GM19035 (cell line): Measurements from ENCODE around the gene SORCS2.

Experiments
- ATAC-seq: cut with Tn5 transposase; IDR thresholded peaks from one replicate; pipeline ENCODE4 v1.9.1; 2021; ENCODE audit not compliant: unreplicated experiment

The SORCS2 gene

DNA sequence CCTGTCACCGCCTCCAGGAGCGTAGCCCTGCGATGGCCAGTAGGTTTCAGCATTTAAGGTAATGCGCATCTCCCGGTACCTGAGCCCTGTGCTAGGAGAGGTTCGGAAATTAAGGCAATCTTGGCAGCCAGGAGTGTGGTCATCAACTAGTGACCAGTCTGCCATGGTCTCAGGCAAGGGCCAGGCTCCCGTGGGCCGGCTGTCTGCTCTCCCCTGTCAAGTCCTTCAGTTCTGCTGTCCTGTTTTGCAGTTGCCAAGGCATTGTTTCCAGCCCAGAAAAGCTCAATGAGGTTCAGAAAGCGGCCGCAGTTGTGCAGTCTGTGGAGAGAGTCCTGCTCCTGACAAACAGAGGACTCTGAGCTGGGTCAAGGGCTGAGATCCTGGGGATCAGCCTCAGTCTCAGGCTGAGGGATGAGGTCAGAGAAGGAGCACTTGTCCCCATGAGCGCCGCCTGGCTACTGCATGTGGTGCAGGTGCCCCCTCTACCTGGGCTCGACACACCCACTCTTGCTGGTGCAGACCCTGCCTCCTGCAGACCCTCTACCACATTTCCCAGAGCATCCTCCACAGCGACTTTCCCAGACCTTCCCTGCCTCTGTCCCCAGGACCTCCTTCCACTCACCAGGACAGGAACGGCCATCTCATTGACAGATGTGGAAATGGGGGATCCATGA lies 295.8 kb downstream of the SORCS2 start:
- ATAC-seq: no peak

DNA sequence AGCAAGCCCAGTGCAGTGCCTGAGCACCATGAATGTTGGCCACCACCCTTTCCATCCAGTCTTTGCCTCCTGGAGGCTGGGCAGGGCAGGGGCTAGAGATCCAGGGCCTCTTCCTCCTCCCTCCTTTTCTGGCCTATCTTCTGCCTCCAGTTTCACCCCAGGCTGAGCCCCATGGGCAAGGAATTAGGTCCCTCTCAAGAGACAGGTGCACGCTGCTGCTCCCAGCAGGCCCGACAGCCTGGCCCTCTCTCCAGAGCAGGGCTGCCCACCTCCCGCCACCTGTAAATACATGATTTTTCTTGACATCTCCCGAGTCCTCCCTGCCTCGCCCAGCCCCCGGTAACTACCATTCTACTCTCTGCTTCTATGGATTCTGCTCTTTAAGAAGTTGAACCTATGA lies 299.6 kb downstream of the SORCS2 start:
- ATAC-seq: no peak

DNA sequence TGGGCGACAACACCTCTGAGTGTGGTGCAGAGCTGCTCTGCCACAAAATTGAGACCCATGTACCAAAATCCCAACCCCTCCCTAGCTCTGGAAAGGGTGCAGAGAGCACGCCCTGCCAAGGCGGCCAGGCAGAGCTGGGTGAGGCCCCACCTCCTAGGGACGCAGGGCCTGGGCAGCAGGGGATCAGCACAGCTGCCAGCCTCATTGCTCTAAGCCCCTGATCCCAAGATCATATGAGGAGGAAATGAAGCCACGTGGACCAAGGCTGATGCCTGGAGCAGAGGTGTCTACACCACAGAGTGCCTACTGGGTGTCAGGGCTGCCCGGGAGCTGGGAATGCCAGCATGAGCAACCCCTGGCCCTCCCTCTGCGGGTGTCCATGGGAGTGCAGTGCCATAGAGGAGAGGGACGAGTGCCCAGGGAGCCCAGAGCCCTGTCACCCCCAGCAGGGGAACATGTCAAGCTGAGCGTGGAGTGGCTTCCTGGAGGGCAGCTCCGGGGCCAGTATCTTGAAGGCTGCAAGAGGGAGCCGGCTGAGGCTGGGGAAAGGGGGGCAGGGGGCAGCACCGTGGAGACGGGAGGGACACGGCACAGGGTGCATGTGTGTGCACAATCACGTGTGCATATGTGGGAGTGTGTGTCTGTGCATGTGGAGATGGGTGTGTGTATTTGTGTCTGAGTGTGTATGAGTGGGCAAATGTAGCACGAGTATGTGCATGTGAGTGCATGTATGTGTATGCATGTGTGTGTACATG lies 306.3 kb downstream of the SORCS2 start:
- no peak for ATAC-seq

DNA sequence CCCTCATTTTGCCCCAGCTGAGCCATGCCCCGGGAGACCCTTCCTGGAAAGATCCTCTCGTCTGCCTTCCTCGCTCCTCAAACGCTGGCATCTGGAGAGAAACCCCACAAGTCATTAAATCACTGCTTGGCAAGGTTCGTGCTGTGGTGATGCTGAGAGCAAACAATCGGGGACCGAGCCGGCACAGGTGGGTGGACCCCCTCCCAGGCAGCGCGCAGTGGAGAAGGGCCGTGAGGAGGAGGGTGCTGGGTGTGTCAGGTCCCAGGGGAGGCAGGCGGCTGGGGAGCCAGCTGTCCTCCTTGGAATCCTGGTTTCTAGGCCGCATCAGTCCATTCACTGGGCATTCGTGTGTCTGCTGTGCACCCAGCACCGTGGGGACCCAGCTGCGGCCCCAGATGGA lies 307.3 kb downstream of the SORCS2 start:
- ATAC-seq: no peak

DNA sequence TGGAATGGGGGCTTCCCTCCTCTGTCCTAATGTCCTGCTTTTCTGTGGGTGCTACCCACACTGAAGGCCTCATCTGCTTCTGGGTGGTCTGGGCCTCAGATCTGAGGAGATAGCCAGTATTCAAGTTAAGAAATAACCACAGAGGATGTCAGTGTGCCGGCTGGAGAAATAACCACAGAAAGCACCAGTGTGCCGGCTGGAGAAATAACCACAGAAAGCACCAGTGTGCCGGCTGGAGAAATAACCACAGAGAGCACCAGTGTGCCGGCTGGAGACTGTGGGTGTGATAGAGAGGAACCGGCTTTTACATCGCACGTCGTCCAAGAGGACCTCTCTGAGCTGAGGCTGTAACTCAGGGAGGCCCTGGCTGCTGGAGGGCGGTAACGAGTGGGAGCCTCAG lies 308.1 kb downstream of the SORCS2 start:
- ATAC-seq: no peak

DNA sequence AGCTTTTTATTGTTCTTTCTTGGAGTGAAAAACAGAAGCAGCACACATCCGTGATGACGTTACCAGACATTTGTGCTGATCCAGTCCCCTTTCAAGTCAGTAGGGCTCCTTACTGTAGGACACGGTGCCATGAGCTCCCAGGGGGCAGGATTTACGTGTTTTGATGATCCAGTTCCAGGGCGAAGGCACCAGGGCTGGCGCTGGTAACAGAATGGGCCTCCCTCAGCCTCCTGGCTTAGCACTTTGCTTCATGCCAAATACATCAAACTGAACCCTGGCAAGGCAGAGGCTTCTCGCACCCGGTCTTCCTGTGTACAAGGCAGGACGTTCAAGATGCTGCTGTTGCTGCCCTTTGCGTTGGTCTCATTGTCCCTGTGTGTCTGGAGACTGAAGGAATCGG lies 309.0 kb downstream of the SORCS2 start:
- no peak for ATAC-seq

DNA sequence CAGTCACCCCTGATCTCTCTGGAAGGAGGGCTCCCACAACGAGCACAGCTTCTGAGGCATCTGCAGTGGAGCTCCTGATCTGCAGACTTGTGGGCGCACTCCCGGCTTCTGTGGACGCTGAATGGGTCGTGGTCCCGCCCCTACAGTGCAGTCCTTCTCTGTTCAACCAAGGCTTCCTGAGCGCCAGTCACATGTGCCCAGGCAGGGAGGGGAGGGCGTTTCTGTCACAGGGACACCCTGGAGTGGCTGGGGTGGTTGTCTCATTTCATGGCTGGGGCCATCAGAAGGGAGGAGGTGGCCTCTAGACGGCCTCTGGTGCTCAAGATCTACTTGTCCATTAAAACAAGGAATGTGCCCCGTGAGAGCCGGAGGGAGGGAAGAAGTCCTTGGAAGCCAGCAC lies 309.5 kb downstream of the SORCS2 start:
- ATAC-seq: no peak

DNA sequence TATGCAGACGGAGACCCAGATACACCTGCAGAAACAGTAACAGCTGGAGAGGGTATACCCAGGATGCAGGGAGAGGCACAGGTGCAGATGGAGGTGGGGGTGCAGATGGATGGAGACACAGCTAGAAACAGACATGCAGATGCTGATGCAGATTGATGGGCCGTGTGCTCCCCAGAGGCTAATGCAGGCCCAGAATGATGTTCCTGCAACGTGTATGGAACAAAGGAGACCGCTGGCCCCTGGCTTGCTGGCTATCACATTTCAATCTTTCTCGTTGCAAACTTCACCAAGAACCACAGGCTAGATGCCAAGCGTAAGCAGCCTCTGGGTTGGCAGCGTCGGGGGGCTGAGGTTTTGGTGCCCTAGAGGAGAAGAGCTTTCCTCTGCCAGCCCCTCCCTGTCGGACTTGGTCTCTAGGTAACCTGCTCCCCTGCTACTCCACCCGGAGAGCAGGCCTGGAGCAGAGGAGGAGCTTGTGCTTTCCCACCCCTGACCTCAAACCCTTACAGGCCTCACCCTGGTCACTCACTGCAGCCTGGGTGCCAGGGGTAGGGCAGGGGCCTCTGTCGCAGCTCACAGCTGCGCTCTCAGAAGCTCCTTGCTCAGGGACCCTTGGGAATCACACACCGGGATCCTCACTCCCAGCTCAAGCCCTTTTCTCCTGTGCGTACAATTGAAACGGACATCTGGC lies 311.4 kb downstream of the SORCS2 start:
- no peak for ATAC-seq

DNA sequence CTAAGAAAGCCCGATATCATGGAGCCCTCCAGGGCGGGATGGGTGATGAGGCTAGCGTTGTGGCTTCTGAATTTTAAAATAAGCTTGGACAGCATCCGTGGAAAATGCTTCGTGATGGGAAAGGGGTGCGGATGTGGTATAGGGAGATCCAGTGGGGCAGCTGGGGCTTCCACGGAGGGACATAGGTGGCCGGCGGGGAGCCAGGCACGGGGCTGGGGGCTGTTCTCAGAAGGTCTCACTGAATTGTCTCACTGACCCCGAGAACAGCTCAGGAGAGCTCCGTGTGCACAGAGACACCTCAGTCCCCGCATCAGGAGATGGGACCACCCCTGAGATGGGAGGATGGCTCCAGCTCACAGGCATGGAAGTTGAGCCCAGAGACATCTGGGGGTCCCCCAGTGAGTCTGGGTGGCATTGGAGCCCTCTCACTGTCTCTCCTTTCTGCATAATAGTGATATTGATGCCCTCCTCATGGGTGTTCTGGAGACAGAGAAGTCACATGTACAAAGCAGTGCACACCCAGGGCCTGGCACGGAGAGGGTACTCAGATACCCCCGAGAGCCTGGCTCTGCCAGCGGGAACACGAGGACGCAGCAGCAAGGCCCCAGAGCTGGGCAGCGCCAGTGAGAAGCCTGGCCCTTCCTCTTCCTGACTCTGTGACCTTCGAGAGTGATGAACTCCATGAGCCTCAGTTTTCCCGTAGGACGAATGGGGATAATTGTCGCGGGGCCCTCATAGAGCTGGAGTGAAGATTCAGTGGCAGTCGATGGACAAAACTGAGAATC lies 313.0 kb downstream of the SORCS2 start:
- no peak for ATAC-seq

DNA sequence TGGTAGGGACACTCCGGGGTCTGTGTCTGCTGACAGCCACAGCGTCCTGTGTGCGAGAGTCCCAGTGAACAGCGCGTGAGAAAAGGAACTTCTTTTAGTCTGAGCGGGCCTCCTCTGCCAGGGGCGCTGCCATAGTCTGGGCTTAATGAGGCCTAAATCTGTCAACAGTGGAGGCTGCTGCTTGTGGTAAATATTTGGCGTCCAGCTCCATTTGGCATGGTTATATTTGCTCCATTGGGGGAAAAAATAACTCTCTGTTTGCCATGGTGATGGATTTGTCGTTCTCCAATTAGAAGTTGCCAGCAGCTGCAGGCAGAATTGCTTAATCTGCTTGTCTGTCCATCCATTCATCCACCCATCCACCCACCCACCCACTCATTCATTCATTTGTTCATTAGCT lies 313.8 kb downstream of the SORCS2 start:
- ATAC-seq: no peak

DNA sequence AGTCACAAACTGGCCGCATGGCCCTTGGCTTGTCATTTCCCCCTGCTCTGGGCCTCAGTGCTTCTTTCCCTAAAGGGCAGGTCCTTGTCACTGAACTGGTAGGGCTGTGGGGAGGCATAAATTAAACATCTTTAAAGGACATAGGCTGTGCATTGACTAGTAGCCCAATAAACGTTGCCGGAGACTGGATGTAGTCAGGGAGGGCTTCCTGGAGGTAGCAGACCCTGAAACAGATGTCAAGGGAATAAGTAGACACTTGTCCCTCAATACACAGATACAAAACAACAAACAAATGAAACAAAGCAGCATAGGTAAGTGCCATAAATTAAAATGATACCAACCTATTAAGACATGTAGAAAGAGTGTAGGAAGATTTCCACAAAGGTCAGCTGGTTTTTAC lies 314.2 kb downstream of the SORCS2 start:
- no peak for ATAC-seq

DNA sequence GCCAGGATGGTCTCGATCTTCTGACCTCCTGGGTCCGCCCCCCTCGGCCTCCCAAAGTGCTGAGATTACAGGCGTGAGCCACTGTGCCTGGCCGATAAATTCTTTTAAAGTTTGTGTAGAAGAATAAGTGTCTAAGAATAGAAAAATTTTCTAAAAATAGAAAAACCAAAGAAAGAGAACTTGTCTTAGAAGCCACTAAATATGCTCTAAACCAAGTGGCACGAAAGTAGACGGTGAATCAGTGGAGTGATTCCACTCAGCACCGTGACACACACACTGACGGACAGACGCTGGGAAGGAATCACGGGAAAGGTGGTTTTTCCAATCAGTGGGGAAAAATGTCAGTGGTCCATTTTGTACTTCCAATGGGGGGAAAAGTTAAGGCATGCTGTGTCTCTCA lies 315.0 kb downstream of the SORCS2 start:
- ATAC-seq: no peak

DNA sequence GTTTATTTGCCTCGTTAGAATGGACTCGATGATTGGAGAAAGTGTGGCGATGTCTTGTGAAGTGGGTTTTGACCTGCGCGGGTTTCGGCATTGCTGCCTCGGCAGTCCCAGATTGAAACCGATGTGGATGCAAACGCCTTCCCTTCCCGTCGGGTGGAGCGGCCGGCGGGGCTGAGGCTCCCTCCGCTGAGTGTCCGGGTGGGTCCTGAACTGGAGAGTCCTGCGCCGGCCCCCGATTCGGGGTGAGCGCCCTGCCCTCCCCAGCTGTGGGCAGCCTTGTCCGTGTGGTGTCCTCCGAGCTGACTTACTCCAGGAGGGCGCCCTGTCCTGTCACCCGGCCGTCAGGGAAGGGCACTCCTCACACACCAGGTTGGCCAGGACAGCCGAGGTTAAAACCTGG lies 317.7 kb downstream of the SORCS2 start:
- no peak for ATAC-seq

DNA sequence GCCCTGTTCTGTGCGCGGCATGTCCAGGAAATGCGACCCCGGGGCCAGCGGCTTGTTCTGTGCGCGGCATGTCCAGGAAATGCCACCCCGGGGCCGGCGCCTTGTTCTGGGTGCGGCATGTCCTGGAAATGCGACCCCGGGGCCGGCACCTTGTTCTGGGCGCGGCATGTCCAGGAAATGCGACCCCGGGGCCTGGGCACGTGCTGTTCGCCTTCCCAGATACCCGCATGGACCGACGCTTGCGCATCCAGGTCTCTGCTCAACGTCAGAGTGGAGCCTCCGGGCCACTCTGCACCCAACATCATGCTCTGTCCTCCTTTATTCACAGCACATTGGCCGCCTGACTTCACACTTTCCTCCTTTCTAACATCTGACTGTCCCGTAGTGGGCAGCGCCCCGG lies 318.2 kb downstream of the SORCS2 start:
- no peak for ATAC-seq

DNA sequence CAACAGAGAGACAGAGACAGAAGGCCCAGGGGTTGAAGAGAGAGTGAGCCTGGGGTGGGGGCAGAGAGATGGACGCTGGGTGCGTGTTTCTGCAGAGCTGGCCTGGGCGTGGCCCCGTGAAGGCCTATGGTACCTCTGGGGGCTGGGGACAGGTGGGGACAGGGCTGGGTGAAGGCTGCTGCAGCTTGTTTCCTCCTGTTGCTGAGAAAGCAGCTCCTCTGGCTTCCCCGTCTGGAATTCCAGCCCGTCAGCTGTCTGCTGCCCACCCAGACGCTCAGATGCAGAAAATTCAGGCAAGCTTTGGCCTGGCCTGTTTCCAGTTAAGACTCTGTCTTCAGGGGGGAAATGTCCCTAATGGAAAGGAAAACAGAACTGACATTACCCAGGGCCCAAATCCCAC lies 319.2 kb downstream of the SORCS2 start:
- no peak for ATAC-seq

DNA sequence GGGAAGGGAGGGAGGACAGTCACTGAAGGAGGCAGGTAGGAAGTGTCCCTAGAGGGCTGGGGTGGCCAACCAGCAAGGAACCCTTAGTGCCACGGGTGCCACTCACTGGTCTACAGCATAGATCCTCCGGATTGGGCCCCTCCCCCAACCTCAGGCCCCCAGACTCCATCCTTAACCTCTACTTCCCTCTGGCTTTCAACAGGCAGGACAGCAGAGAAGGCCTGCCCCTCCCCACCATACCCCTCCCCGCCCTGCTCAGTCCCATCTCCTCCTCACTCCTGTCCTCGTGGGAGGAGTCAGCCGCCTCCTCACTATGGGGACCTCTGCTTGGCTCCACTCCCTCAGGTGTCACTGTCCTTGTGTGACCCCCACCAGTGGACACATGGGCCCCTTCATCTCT lies 320.1 kb downstream of the SORCS2 start:
- ATAC-seq: no peak

DNA sequence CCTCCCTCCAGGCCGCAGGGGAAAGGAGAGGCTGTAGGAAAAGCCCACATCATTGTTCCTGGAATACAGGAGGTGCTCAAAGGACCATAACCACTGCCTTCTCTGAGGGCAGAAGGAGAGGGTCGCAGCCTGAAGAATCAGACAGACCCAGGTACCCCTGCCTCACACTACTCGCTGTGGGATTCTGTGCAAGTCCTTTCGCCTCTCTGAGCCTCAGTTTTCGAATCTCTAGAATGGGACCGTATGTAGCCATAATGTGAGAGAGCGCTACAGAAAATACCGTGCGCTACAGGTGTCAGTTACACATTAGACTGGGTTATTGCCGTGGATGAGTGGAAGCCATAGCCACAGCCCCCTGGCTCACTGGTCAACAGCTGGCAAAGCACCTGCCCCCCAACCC lies 320.6 kb downstream of the SORCS2 start:
- ATAC-seq: no peak

DNA sequence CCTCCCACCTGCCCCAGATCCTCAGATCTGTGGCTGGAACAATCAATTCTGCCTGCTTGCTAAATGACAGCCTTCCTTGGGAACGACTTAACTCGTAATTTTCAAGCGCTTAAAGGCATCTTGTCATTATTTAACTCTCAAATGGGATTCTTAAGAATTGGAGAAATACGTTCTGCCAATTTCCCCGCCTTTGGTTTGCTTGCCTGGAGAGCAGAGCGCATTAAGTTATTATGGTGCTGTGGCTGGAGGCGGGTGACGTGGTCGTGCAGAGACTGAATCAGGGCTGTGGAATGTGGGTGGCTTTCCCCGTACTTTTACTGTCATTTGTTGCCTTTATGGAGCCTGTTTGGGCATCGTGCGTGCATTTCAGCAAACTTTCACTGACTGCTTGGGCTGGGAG lies 321.3 kb downstream of the SORCS2 start:
- ATAC-seq: no peak

DNA sequence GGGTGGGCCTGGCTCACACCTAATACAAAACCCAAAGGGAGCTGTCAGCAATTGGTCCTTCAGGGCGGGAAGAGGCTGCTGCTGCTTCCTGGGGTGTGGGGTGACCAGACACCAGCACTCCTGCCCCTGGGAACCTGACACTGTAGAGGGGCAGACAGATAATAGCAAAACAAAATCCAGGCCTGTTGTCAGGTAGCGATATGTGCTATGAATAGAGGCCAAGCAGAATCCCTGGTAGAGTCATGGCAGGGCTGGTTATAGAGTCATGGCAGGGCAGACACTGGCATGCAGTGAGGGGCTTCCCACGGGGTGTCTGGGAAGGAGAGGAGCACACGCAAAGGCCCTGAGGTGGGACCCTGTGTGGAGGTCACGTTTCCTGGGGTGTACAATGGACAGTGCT lies 321.9 kb downstream of the SORCS2 start:
- ATAC-seq: no peak

DNA sequence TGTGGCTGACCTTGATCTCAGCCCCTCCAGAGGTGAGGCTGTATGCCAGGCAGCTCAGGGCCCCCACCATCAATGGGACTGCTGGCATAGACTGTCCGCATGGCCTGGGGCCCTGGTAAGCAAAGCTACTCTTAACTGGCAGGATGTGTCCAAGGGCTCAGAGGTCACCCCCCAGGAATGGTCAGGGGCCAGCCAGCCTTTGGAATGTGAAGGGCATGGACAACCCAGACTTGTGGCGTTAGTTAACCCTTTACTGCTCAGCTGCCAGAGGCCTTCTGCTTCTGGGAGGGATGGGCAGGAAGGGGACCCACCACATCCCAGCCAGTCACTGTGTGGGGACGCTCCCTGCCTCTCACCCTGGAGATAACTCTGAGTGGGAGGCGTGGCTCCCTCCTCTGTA lies 322.5 kb downstream of the SORCS2 start:
- ATAC-seq: no peak

DNA sequence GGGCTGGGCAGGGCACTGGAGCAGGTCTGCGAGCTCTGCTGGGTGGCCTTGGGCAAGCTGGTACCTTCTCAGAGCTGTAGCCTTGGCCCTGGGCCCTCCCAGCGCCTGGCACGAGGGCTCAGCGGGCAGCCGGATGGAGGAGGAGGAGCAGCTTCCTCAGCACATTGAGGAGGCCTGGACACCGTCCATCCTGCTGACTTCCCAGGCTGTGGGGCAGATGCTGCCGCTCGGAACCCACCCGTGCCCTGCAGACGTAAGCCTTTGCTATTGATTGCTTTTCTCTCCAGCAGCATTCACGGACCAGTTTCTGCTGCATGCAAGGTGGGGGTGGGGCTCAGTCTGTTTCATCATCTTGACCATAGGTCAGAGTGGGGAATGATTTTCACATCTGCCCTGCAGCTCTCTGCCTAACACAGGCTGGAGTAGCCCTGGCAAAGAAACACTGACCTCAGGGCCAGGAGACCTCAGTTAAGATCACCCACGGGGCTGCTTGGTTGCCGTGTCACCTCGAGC lies 323.1 kb downstream of the SORCS2 start:
- no peak for ATAC-seq
